H9 (cell line): Measurements from ENCODE around the gene SWSAP1. TPM values are rescaled to one million over a fixed set of nuclear protein-coding genes. Genes with fewer than 3 reads are reported as not detected.

Experiments used
- DNase-seq: peaks from one replicate; pipeline ENCODE4 v3.0.0-alpha.2; 2017
- H2AFZ ChIP-seq: one replicate; pipeline ENCODE4 v1.6.1; 2013; ENCODE audit warnings: mild to moderate bottlenecking, low read length, control low read depth, moderate library complexity
- H2AK5ac ChIP-seq: 2 replicates; pipeline ENCODE4 v1.6.1; 2013; ENCODE audit warnings: low read length, control low read depth, mixed read lengths; ENCODE audit not compliant: insufficient read length
- H2BK120ac ChIP-seq: one replicate; pipeline ENCODE4 v1.6.1; 2013; ENCODE audit warnings: low read depth, mild to moderate bottlenecking, low read length, control low read depth, inconsistent platforms; ENCODE audit not compliant: poor library complexity, severe bottlenecking
- H2BK12ac ChIP-seq: 2 replicates; pipeline ENCODE4 v1.6.1; 2013; ENCODE audit warnings: low read length, control low read depth, mixed read lengths, low read depth; ENCODE audit not compliant: insufficient read length
- H2BK15ac ChIP-seq: 2 replicates; pipeline ENCODE4 v1.6.1; 2013; ENCODE audit warnings: low read depth, low read length, control low read depth
- H2BK20ac ChIP-seq: one replicate; pipeline ENCODE4 v1.6.1; 2013; ENCODE audit warnings: low read depth, mild to moderate bottlenecking, low read length, control low read depth, inconsistent platforms; ENCODE audit not compliant: poor library complexity, severe bottlenecking
- H2BK5ac ChIP-seq: 2 replicates; pipeline ENCODE4 v1.6.1; 2013; ENCODE audit warnings: low read length, control low read depth, mixed read lengths; ENCODE audit not compliant: insufficient read length
- H3K14ac ChIP-seq: 2 replicates; pipeline ENCODE4 v1.6.1; 2013; ENCODE audit warnings: low read length, control low read depth; ENCODE audit not compliant: insufficient read depth
- H3K18ac ChIP-seq: 2 replicates; pipeline ENCODE4 v1.6.1; 2013; ENCODE audit warnings: low read depth, mild to moderate bottlenecking, mixed read lengths, low read length, control low read depth; ENCODE audit not compliant: insufficient read length
- H3K23ac ChIP-seq: 2 replicates; pipeline ENCODE4 v1.6.1; 2013; ENCODE audit warnings: low read length, control low read depth, mixed read lengths, low read depth; ENCODE audit not compliant: insufficient read length
- H3K23me2 ChIP-seq: 2 replicates; pipeline ENCODE4 v1.6.1; 2013; ENCODE audit warnings: low read depth, mild to moderate bottlenecking, mixed read lengths, low read length, control low read depth; ENCODE audit not compliant: insufficient read length, poor library complexity, severe bottlenecking
- H3K27ac ChIP-seq: 2 replicates; pipeline ENCODE4 v1.5.1; 2013; ENCODE audit warnings: low read length, control low read depth, mixed read lengths, low read depth; ENCODE audit not compliant: insufficient read length
- H3K27me3 ChIP-seq: 2 replicates; pipeline ENCODE4 v1.6.1; 2013; ENCODE audit warnings: low read length, control low read depth, inconsistent platforms; ENCODE audit not compliant: insufficient read depth
- H3K4ac ChIP-seq: 2 replicates; pipeline ENCODE4 v1.6.1; 2013; ENCODE audit warnings: low read depth, mild to moderate bottlenecking, control low read depth, inconsistent platforms, low read length, moderate library complexity
- H3K4me1 ChIP-seq: 2 replicates; pipeline ENCODE4 v1.6.1; 2013; ENCODE audit warnings: low read length, control low read depth, inconsistent platforms; ENCODE audit not compliant: insufficient read depth
- H3K4me2 ChIP-seq: 2 replicates; pipeline ENCODE4 v1.6.1; 2013; ENCODE audit warnings: low read length, control low read depth, mixed read lengths; ENCODE audit not compliant: insufficient read length, insufficient read depth
- H3K56ac ChIP-seq: 2 replicates; pipeline ENCODE4 v1.6.1; 2013; ENCODE audit warnings: low read depth, mild to moderate bottlenecking, mixed read lengths, low read length, control low read depth; ENCODE audit not compliant: insufficient read length
- H3K79me1 ChIP-seq: 2 replicates; pipeline ENCODE4 v1.6.1; 2013; ENCODE audit warnings: low read depth, mild to moderate bottlenecking, moderate library complexity, low read length, control low read depth, inconsistent platforms; ENCODE audit not compliant: insufficient read depth, poor library complexity, severe bottlenecking
- H3K79me2 ChIP-seq: 2 replicates; pipeline ENCODE4 v1.6.1; 2013; ENCODE audit warnings: low read length, control low read depth, inconsistent platforms; ENCODE audit not compliant: insufficient read depth
- H3K9ac ChIP-seq: 2 replicates; pipeline ENCODE4 v1.6.1; 2013; ENCODE audit warnings: low read length, control low read depth, mixed read lengths; ENCODE audit not compliant: insufficient read length; ENCODE audit errors: extremely low read depth
- H3K9me3 ChIP-seq: one replicate; pipeline ENCODE4 v1.6.1; 2013; ENCODE audit warnings: low read depth, low read length, inconsistent platforms; ENCODE audit not compliant: control insufficient read depth
- H3T11ph ChIP-seq: one replicate; pipeline ENCODE4 v1.6.1; 2013; ENCODE audit warnings: mild to moderate bottlenecking, low read length, control low read depth, inconsistent platforms
- H4K20me1 ChIP-seq: one replicate; pipeline ENCODE4 v1.6.1; 2013; ENCODE audit not compliant: control insufficient read depth, insufficient read length, insufficient read depth
- H4K5ac ChIP-seq: 2 replicates; pipeline ENCODE4 v1.6.1; 2013; ENCODE audit warnings: low read depth, mild to moderate bottlenecking, mixed read lengths, low read length, control low read depth; ENCODE audit not compliant: insufficient read length
- H4K8ac ChIP-seq: replicated peaks from 2 replicates; pipeline ENCODE4 v1.6.1; 2013; ENCODE audit warnings: low read length, control low read depth, mixed read lengths, low read depth; ENCODE audit not compliant: insufficient read length
- H4K91ac ChIP-seq: 2 replicates; pipeline ENCODE4 v1.6.1; 2013; ENCODE audit warnings: low read depth, mild to moderate bottlenecking, moderate library complexity, mixed read lengths, low read length, control low read depth; ENCODE audit not compliant: insufficient read length
- H3K27ac Mint-ChIP-seq, 3 experiments: 2 replicates in 2 of 3; 3 replicates in 1 of 3; pipeline ENCODE4 v1.8.0; 2020 to 2021; ENCODE audit warnings: mixed read lengths in 3 of 3, mild to moderate bottlenecking in 1 of 3, moderate library complexity in 1 of 3
- H3K27me3 Mint-ChIP-seq: 2 replicates; pipeline ENCODE4 v1.8.0; 2021; ENCODE audit warnings: low read depth, mild to moderate bottlenecking, moderate library complexity, mixed read lengths
- H3K36me3 Mint-ChIP-seq, 3 experiments: 2 replicates in 2 of 3; 3 replicates in 1 of 3; pipeline ENCODE4 v1.8.0; 2020 to 2021; ENCODE audit warnings: low read depth in 3 of 3, mixed read lengths in 3 of 3; ENCODE audit not compliant: insufficient read depth in 1 of 3
- H3K4me1 Mint-ChIP-seq, 2 experiments: 2 replicates each; pipeline ENCODE4 v1.8.0; 2020; ENCODE audit warnings: mixed read lengths in 2 of 2
- H3K4me3 Mint-ChIP-seq, 2 experiments: 2 replicates in 1 of 2; 3 replicates in 1 of 2; pipeline ENCODE4 v1.8.0; 2020 to 2021; ENCODE audit warnings: mild to moderate bottlenecking in 2 of 2, mixed read lengths in 2 of 2, moderate library complexity in 1 of 2
- H3K9me3 Mint-ChIP-seq, 2 experiments: 2 replicates in 1 of 2; 3 replicates in 1 of 2; pipeline ENCODE4 v1.8.0; 2020; ENCODE audit warnings: mild to moderate bottlenecking in 2 of 2, mixed read lengths in 2 of 2, moderate library complexity in 1 of 2
- CTCF ChIP-seq: fragments of 200-600 bp; sonication (generic); conservative IDR thresholded peaks from 3 replicates; pipeline ENCODE4 v1.8.0; 2021; ENCODE audit warnings: antibody characterized with exemption, mild to moderate bottlenecking
- WGBS: extraction: QIAGEN DNeasy Blood & Tissue Kit; methylation state at CpG from one replicate; pipeline ENCODE4 v1.1.7; 2013; ENCODE audit warnings: missing lambda C conversion rate, low lambda C conversion rate, mixed read lengths; ENCODE audit not compliant: insufficient read length; ENCODE audit errors: extremely low coverage; 5-methylcytosine and 5-hydroxymethylcytosine counted together
- total RNA-seq: library from RNA; stranded (reverse); gene quantifications from 2 replicates; pipeline ENCODE4 v1.2.1, GENCODE V29; 2021

The SWSAP1 gene
- total RNA-seq, 1 experiment from 2014 or later = 3.8 TPM

GRCh38 chr19:11361771-11362731 is 12.4 kb upstream of the SWSAP1 start:
- Mint-ChIP-seq H3K4me3 (peak overlapping the region; percentile 62 to 82), H3K27ac (peak overlapping the region in 1 of 3 experiments; percentile 37; a peak in 2 of 7 replicates), H3K9me3 (no peaks in the 10 kb centered on the region; a peak in 1 of 5 replicates), H3K4me1 (peaks cover 6 to 18% of the 10 kb centered on the region in 2 experiments), H3K36me3 (peaks cover 0 to 2% (median 1%) of the 10 kb centered on the region in 3 experiments; a peak in 2 of 7 replicates), H3K27me3 (peaks cover 37% of the 10 kb centered on the region)
- WGBS = no CpG with 5 or more reads among the region's 35 CpGs
- Histone ChIP-seq H4K91ac (no peak overlapping the region), H4K5ac (no peak overlapping the region), H3K9ac (no peak overlapping the region), H3K4me2 (peak overlapping the region; percentile 59), H2AK5ac (no peak overlapping the region), H3K18ac (no peak overlapping the region), H3K23ac (no peak overlapping the region), H3K14ac (no peak overlapping the region), H2BK12ac (no peak overlapping the region), H3K4ac (no peak overlapping the region), H2AFZ (no peak overlapping the region), H3K4me1 (no peaks in the 10 kb centered on the region; the same call in 1 of the 2 replicates), H3K27ac (no peak overlapping the region), H4K8ac (no peak overlapping the region), H2BK5ac (no peak overlapping the region), H3K79me2 (no peaks in the 10 kb centered on the region), H2BK15ac (no peak overlapping the region), H4K20me1 (no peaks in the 10 kb centered on the region), H3K56ac (no peak overlapping the region), H3K79me1 (no peaks in the 10 kb centered on the region), H3T11ph (no peak overlapping the region), H2BK20ac (no peak overlapping the region), H3K27me3 (no peaks in the 10 kb centered on the region; the same call in 1 of the 2 replicates), H2BK120ac (no peak overlapping the region), H3K23me2 (peaks cover 12% of the 10 kb centered on the region), H3K9me3 (no peaks in the 10 kb centered on the region)
- DNase-seq = peak; percentile 90
- TF ChIP-seq CTCF = no peak
